ENCODE data around the gene CERCAM. TPM values are rescaled to one million over a fixed set of nuclear protein-coding genes. Genes with fewer than 3 reads are reported as not detected.

CERCAM gene
- polyA plus RNA-seq, 1 donor from 2014 or later: 1.1 TPM

GRCh38 chr9:128385496-128386460 lies 34.9 kb upstream of the CERCAM start:
- H3K4me3 ChIP-seq (ENCODE audit: low read length): no peak overlapping the region
- peaks cover 7% of the 10 kb centered on the region for H3K27me3 ChIP-seq (ENCODE audit: insufficient read depth, low read depth, low read length)
- no peak overlapping the region for H3K9ac ChIP-seq (ENCODE audit: low read length)
- H2AFZ ChIP-seq (ENCODE audit: low read depth, low read length): no peak overlapping the region
- no peaks in the 10 kb centered on the region for H3K36me3 ChIP-seq (ENCODE audit: insufficient read depth, low read length)
- no peak overlapping the region for H3K27ac ChIP-seq (ENCODE audit: low read length)
- H3K9me3 ChIP-seq (ENCODE audit: low read length): no peaks in the 10 kb centered on the region
- TF ChIP-seq SMC3 (conservative IDR thresholded peaks at IDR 0.05; ENCODE audit: poor library complexity) (no peak), POLR2AphosphoS5 (IDR thresholded peaks at IDR 0.05) (no peak), RAD21 (conservative IDR thresholded peaks at IDR 0.05) (no peak), MXI1 (conservative IDR thresholded peaks at IDR 0.05; ENCODE audit: poor library complexity, severe bottlenecking) (no peak), EP300 (conservative IDR thresholded peaks at IDR 0.05; ENCODE audit: poor library complexity, severe bottlenecking) (no peak), EZH2 (IDR thresholded peaks at IDR 0.05; ENCODE audit: borderline replicate concordance, insufficient read depth, low read length, poor library complexity, severe bottlenecking) (no peak), TAF1 (IDR thresholded peaks at IDR 0.05; ENCODE audit: low read depth) (no peak)
- TF ChIP-seq, protein P1, sequence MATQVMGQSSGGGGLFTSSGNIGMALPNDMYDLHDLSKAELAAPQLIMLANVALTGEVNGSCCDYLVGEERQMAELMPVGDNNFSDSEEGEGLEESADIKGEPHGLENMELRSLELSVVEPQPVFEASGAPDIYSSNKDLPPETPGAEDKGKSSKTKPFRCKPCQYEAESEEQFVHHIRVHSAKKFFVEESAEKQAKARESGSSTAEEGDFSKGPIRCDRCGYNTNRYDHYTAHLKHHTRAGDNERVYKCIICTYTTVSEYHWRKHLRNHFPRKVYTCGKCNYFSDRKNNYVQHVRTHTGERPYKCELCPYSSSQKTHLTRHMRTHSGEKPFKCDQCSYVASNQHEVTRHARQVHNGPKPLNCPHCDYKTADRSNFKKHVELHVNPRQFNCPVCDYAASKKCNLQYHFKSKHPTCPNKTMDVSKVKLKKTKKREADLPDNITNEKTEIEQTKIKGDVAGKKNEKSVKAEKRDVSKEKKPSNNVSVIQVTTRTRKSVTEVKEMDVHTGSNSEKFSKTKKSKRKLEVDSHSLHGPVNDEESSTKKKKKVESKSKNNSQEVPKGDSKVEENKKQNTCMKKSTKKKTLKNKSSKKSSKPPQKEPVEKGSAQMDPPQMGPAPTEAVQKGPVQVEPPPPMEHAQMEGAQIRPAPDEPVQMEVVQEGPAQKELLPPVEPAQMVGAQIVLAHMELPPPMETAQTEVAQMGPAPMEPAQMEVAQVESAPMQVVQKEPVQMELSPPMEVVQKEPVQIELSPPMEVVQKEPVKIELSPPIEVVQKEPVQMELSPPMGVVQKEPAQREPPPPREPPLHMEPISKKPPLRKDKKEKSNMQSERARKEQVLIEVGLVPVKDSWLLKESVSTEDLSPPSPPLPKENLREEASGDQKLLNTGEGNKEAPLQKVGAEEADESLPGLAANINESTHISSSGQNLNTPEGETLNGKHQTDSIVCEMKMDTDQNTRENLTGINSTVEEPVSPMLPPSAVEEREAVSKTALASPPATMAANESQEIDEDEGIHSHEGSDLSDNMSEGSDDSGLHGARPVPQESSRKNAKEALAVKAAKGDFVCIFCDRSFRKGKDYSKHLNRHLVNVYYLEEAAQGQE (IDR thresholded peaks at IDR 0.05; ENCODE audit: borderline replicate concordance): no peak
- TF ChIP-seq, protein P2, sequence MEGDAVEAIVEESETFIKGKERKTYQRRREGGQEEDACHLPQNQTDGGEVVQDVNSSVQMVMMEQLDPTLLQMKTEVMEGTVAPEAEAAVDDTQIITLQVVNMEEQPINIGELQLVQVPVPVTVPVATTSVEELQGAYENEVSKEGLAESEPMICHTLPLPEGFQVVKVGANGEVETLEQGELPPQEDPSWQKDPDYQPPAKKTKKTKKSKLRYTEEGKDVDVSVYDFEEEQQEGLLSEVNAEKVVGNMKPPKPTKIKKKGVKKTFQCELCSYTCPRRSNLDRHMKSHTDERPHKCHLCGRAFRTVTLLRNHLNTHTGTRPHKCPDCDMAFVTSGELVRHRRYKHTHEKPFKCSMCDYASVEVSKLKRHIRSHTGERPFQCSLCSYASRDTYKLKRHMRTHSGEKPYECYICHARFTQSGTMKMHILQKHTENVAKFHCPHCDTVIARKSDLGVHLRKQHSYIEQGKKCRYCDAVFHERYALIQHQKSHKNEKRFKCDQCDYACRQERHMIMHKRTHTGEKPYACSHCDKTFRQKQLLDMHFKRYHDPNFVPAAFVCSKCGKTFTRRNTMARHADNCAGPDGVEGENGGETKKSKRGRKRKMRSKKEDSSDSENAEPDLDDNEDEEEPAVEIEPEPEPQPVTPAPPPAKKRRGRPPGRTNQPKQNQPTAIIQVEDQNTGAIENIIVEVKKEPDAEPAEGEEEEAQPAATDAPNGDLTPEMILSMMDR (IDR thresholded peaks at IDR 0.05; ENCODE audit: poor library complexity, severe bottlenecking): no peak
- H3K4me2 ChIP-seq (ENCODE audit: low read length): no peak overlapping the region
- no peaks in the 10 kb centered on the region for H3F3A ChIP-seq (ENCODE audit: insufficient read depth, low read length, poor library complexity, severe bottlenecking)
- no peaks in the 10 kb centered on the region for H3K9me2 ChIP-seq (ENCODE audit: insufficient read depth, low read length)
- no peaks in the 10 kb centered on the region for H4K20me1 ChIP-seq (ENCODE audit: insufficient read depth)
- H3K79me2 ChIP-seq (replicated peaks; ENCODE audit: insufficient read depth, low read length): no peaks in the 10 kb centered on the region

- Histone ChIP-seq H3K9me3 (ENCODE audit: low read length) (no peaks in the 10 kb centered on the region), H3K36me3 (ENCODE audit: insufficient read depth, low read length) (no peaks in the 10 kb centered on the region), H3K9ac (ENCODE audit: low read length) (no peak overlapping the region), H3K27ac (ENCODE audit: low read length) (no peak overlapping the region), H3K9me2 (ENCODE audit: insufficient read depth, low read length) (no peaks in the 10 kb centered on the region), H3K4me2 (ENCODE audit: low read length) (no peak overlapping the region), H3K4me3 (ENCODE audit: low read length) (no peak overlapping the region), H4K20me1 (ENCODE audit: insufficient read depth) (no peaks in the 10 kb centered on the region), H2AFZ (ENCODE audit: low read depth, low read length) (no peak overlapping the region), H3K79me2 (replicated peaks; ENCODE audit: insufficient read depth, low read length) (no peaks in the 10 kb centered on the region), H3K27me3 (ENCODE audit: insufficient read depth, low read depth, low read length) (peaks cover 31% of the 10 kb centered on the region), H3F3A (ENCODE audit: insufficient read depth, low read length, poor library complexity, severe bottlenecking) (no peaks in the 10 kb centered on the region)
- TF ChIP-seq, protein P1 (IDR thresholded peaks at IDR 0.05; ENCODE audit: borderline replicate concordance): no peak
- TF ChIP-seq EP300 (conservative IDR thresholded peaks at IDR 0.05; ENCODE audit: poor library complexity, severe bottlenecking) (no peak), EZH2 (IDR thresholded peaks at IDR 0.05; ENCODE audit: borderline replicate concordance, insufficient read depth, low read length, poor library complexity, severe bottlenecking) (no peak), MXI1 (conservative IDR thresholded peaks at IDR 0.05; ENCODE audit: poor library complexity, severe bottlenecking) (no peak), RAD21 (conservative IDR thresholded peaks at IDR 0.05) (no peak), TAF1 (IDR thresholded peaks at IDR 0.05; ENCODE audit: low read depth) (no peak), POLR2AphosphoS5 (IDR thresholded peaks at IDR 0.05) (no peak), SMC3 (conservative IDR thresholded peaks at IDR 0.05; ENCODE audit: poor library complexity) (no peak)
- TF ChIP-seq, protein P2 (IDR thresholded peaks at IDR 0.05; ENCODE audit: poor library complexity, severe bottlenecking): no peak
Observed at GRCh38 chr9:128388150-128388549, 32.5 kb upstream of the CERCAM start.
